ENCODE data around the gene LIMA1. TPM values are rescaled to one million over a fixed set of nuclear protein-coding genes. Genes with fewer than 3 reads are reported as not detected.
"Not testable (repeated sequence)": the region's sequence is repeated elsewhere in the genome, so short reads cannot be mapped to it uniquely, and the experiment has no call there.

The LIMA1 gene
- total RNA-seq, 2 donors from 2014 or later, result 228 to 385 TPM

DNA sequence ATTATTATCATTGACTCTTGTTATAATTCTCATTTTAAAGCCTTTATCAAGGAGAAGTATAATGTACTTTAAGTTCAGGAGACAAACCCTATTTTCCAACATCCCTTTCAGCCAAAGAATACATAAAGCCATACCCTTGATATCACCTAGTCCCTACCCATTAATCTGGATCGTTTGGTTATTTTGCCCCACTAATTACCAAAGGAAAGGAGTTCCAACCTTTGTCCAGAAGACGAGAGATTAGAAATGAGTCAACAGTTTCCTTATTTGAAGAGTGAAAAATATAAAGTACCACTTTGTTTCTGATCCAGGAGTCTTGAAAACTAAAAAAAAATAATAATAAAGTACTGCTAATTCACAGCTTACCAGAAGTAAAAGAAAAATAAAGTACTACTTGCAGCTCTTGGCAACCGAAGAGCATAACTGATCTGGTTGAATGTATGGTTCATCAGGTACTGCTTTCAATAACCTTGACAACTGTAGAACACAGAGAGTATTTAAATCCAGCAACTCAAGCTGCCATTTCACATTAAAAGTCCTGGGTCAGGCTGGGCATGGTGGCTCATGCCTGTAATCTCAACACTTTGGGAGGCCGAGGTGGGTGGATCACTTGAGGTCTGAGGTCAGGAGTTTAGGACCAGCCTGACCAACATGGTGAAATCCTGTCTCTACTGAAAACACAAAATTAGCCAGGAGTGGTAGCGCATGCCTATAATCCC is 33.7 kb downstream of the LIMA1 start:
- Histone ChIP-seq H3K27me3 (no peaks in the 10 kb centered on the region), H3K36me3 (no peaks in the 10 kb centered on the region), H3K27ac (peak overlapping the region; percentile 86), H3K9ac (ENCODE audit: low read depth in 2 of 2, low read length in 2 of 2) (no peak overlapping the region), H3K4me3 (no peak overlapping the region), H3K4me1 (peaks cover 4% of the 10 kb centered on the region), H3K9me3 (no peaks in the 10 kb centered on the region)
- TF ChIP-seq, protein P1, sequence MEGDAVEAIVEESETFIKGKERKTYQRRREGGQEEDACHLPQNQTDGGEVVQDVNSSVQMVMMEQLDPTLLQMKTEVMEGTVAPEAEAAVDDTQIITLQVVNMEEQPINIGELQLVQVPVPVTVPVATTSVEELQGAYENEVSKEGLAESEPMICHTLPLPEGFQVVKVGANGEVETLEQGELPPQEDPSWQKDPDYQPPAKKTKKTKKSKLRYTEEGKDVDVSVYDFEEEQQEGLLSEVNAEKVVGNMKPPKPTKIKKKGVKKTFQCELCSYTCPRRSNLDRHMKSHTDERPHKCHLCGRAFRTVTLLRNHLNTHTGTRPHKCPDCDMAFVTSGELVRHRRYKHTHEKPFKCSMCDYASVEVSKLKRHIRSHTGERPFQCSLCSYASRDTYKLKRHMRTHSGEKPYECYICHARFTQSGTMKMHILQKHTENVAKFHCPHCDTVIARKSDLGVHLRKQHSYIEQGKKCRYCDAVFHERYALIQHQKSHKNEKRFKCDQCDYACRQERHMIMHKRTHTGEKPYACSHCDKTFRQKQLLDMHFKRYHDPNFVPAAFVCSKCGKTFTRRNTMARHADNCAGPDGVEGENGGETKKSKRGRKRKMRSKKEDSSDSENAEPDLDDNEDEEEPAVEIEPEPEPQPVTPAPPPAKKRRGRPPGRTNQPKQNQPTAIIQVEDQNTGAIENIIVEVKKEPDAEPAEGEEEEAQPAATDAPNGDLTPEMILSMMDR (IDR thresholded peaks at IDR 0.05), result no peak
- intact Hi-C loops (cut with DNase I), result no loop called here
- DNase-seq, result no peak

DNA sequence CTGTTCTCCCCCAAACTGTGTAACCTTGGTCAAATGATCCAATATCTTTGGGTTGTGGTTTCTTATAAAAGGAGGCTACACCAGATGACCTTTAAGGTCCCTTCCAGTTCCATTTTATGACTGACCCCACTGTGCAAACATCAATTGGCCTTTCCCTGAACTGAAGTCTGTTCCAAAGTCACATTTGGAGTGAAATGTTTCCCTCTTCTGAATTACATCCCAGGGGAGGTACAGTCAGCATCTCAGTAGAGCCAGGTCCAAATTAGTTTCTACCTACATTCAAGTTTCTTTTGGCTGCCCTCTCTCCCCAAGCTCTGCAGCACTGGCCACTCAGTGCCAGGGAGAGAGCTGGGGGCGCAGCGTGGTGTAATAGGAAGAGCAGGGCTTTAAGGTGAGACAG is 34.4 kb downstream of the LIMA1 start:
- DNase-seq, result no peak
- H3K27me3 ChIP-seq, result no peaks in the 10 kb centered on the region
- peaks cover 4% of the 10 kb centered on the region for H3K4me1 ChIP-seq
- peak overlapping the region in 1 of 2 donors; percentile 22 for H3K9ac ChIP-seq (ENCODE audit: low read depth in 2 of 2, low read length in 2 of 2)
- H3K4me3 ChIP-seq, result no peak overlapping the region
- peak overlapping the region; percentile 86 for H3K27ac ChIP-seq
- no peaks in the 10 kb centered on the region for H3K9me3 ChIP-seq
- intact Hi-C loops (cut with DNase I), result no loop called here
- H3K36me3 ChIP-seq, result no peaks in the 10 kb centered on the region
- TF ChIP-seq, protein P1 (IDR thresholded peaks at IDR 0.05), result no peak

DNA sequence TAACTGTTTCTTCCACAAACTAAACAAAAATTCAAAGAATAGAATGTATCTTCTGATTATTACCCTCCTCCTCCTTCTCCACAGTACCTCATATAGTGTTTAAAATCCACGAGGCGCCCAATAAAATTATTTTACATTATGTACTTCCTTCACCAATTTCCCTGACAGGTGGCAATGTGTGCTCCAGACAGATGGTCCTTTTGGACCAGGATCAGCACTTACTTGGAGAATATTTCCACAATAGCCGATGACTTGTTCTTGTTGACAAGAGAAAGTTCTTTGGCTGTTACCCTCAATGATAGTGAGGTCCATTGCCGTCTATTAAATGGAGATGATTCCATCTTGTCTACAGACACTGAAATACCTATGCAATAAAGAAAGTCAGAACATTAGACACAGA is 34.9 kb downstream of the LIMA1 start:
- H3K36me3 ChIP-seq, result no peaks in the 10 kb centered on the region
- peaks cover 4% of the 10 kb centered on the region for H3K4me1 ChIP-seq
- intact Hi-C loops (cut with DNase I), result no loop called here
- no peak for DNase-seq
- H3K9ac ChIP-seq (ENCODE audit: low read depth in 2 of 2, low read length in 2 of 2), result peak overlapping the region in 1 of 2 donors; percentile 22
- peak overlapping the region; percentile 86 for H3K27ac ChIP-seq
- no peaks in the 10 kb centered on the region for H3K27me3 ChIP-seq
- TF ChIP-seq, protein P1 (IDR thresholded peaks at IDR 0.05), result no peak
- no peaks in the 10 kb centered on the region for H3K9me3 ChIP-seq
- no peak overlapping the region for H3K4me3 ChIP-seq

DNA sequence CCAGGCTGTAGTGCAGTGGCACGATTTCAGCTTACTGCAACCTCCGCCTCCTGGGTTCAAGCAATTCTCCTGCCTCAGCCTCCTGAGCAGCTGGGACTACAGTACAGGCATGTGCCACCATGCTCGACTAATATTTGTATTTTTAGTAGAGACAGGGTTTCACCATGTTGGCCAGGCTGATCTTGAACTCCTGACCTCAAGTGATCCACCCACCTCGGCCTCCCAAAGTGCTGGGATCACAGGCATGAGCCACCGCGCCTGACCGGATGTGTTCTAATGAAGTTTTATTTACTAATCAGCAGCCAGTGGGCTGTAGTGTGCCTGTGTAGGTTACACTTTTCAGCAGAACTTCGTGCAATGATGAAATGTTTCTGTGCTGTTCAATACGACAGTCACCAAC is 35.7 kb downstream of the LIMA1 start:
- H3K27ac ChIP-seq, result peak overlapping the region; percentile 86
- H3K9ac ChIP-seq (ENCODE audit: low read depth in 2 of 2, low read length in 2 of 2); H3K9me3 ChIP-seq; H3K36me3 ChIP-seq; H3K4me1 ChIP-seq; intact Hi-C loops (cut with DNase I); H3K4me3 ChIP-seq; DNase-seq; H3K27me3 ChIP-seq: not testable (repeated sequence)

DNA sequence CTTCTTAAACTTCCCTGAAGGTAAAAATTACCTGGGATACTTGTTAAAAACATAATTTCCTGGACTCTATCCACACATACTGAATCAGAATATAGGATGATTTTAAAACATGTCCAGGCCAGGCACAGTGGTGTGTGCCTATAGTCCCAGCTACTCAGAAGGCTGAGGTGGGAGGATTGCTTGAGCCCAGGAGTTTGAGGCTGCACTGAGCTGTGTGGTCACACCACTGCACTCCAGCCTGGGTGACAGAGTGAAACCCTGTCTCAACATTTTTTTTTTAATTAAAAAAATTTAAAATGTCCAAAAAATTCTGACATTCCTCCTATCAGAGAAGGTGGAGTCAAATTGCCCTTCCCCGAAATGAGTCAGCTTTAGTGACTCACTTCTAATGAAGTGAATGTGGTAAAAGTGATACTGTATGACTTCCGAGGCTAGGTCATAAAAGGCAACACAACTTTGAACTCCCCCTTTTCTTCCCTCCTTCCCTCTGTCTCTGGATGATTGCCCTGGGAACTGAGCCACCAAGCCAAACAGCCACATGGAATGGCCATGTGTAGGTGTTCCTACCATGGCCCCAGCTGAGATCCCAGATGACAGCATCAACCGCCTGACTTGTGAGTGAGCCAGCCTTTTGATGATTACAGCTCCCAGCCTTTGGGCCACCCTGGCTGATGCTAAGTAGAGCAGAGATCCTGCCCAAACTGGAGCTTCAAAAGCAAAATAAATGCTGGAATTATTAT is 36.3 kb downstream of the LIMA1 start:
- Histone ChIP-seq H3K36me3 (no peaks in the 10 kb centered on the region), H3K9me3 (no peaks in the 10 kb centered on the region), H3K9ac (ENCODE audit: low read depth in 2 of 2, low read length in 2 of 2) (peak overlapping the region in 1 of 2 donors; percentile 16), H3K4me3 (no peak overlapping the region), H3K27me3 (no peaks in the 10 kb centered on the region), H3K27ac (peak overlapping the region; percentile 86), H3K4me1 (peaks cover 4% of the 10 kb centered on the region)
- intact Hi-C loops (cut with DNase I), result no loop called here
- DNase-seq, result peak; percentile 92
- TF ChIP-seq, protein P1 (IDR thresholded peaks at IDR 0.05), result no peak

Data from colonic mucosa (tissue), 4 donors.